ENCODE results near the gene MBD5. TPM values are rescaled to one million over a fixed set of nuclear protein-coding genes. Genes with fewer than 3 reads are reported as not detected.

MBD5 gene
- total and polyA plus RNA-seq, 11 donors: 6.8 to 44.4 (median 24.9) TPM

GRCh38 chr2:148221926-148222325 is 201.0 kb downstream of the MBD5 start:
- H3K4me3 ChIP-seq: no peak overlapping the region
- no peaks in the 10 kb centered on the region for H3K27me3 ChIP-seq
- no peaks in the 10 kb centered on the region for H3K36me3 ChIP-seq
- TF ChIP-seq POLR2A (IDR thresholded peaks at IDR 0.05) (no peak), CTCF (IDR thresholded peaks at IDR 0.05) (no peak)
- intact Hi-C loops (cut with DNase I): no loop called here
- 94 to 99% (median 98%) methylated on average over 2 of the region's 2 CpGs for WGBS, 4 donors
- H3K4me1 ChIP-seq: no peaks in the 10 kb centered on the region
- ATAC-seq: no peak
- no peak overlapping the region for H3K27ac ChIP-seq
- DNase-seq: no peak
- H3K9me3 ChIP-seq: peaks cover 0 to 46% (median 19%) of the 10 kb centered on the region in 12 donors

- peaks cover 0 to 16% (median 5%) of the 10 kb centered on the region in 9 donors for H3K36me3 ChIP-seq
- TF ChIP-seq POLR2A (IDR thresholded peaks at IDR 0.05): no peak
- no peak for TF ChIP-seq CTCF (IDR thresholded peaks at IDR 0.05)
- H3K9me3 ChIP-seq: peaks cover 0 to 25% (median 3%) of the 10 kb centered on the region in 12 donors
- intact Hi-C loops (cut with DNase I): no loop called here
- 85 to 86% (median 85%) methylated on average over 3 of the region's 3 CpGs for WGBS, 4 donors
- no peaks in the 10 kb centered on the region for H3K27me3 ChIP-seq
- H3K4me1 ChIP-seq: peaks cover 0 to 3% (median 0%) of the 10 kb centered on the region in 12 donors
- H3K4me3 ChIP-seq: no peak overlapping the region
- DNase-seq (no peak), ATAC-seq (no peak)
- H3K27ac ChIP-seq: no peak overlapping the region
Measured at GRCh38 chr2:148231858-148232257, 211.0 kb downstream of the MBD5 start.

- H3K4me1 ChIP-seq: peaks cover 0 to 3% (median 0%) of the 10 kb centered on the region in 12 donors
- H3K27ac ChIP-seq: no peak overlapping the region
- ATAC-seq: no peak
- intact Hi-C loops (cut with DNase I): no loop called here
- no peak overlapping the region for H3K4me3 ChIP-seq
- no peak for DNase-seq
- H3K27me3 ChIP-seq: no peaks in the 10 kb centered on the region
- peaks cover 0 to 18% (median 2%) of the 10 kb centered on the region in 12 donors for H3K9me3 ChIP-seq
- 47 to 56% (median 50%) methylated on average over 1 of the region's 1 CpG for WGBS, 4 donors
- TF ChIP-seq POLR2A (IDR thresholded peaks at IDR 0.05) (no peak), CTCF (IDR thresholded peaks at IDR 0.05) (no peak)
- peaks cover 0 to 23% (median 5%) of the 10 kb centered on the region in 9 donors for H3K36me3 ChIP-seq
Measured at GRCh38 chr2:148234143-148234542, 213.3 kb downstream of the MBD5 start.

- no peaks in the 10 kb centered on the region for H3K4me1 ChIP-seq
- intact Hi-C loops (cut with DNase I): no loop called here
- peaks cover 0 to 23% (median 11%) of the 10 kb centered on the region in 9 donors for H3K36me3 ChIP-seq
- no peak for ATAC-seq
- H3K9me3 ChIP-seq: peaks cover 0 to 32% (median 6%) of the 10 kb centered on the region in 12 donors
- no peak overlapping the region for H3K4me3 ChIP-seq
- TF ChIP-seq CTCF (IDR thresholded peaks at IDR 0.05) (no peak), POLR2A (IDR thresholded peaks at IDR 0.05) (no peak)
- no peak overlapping the region for H3K27ac ChIP-seq
- H3K27me3 ChIP-seq: no peaks in the 10 kb centered on the region
- no peak for DNase-seq
Measured at GRCh38 chr2:148237911-148238310, 217.0 kb downstream of the MBD5 start.
